Osteocyte (in vitro differentiated cells): Measurements from ENCODE around the gene CPVL. TPM values are rescaled to one million over a fixed set of nuclear protein-coding genes. Genes with fewer than 3 reads are reported as not detected.

ENCODE experiments used
- DNase-seq: peaks from one replicate; pipeline ENCODE4 v3.0.0; 2021; ENCODE audit warnings: mixed read lengths; ENCODE audit not compliant: unreplicated experiment; ENCODE audit errors: extremely low spot score
- H3K27ac Mint-ChIP-seq: one replicate; pipeline ENCODE4 v1.8.0; 2021; ENCODE audit warnings: mild to moderate bottlenecking, mixed read lengths; ENCODE audit not compliant: unreplicated experiment
- H3K27me3 Mint-ChIP-seq: one replicate; pipeline ENCODE4 v1.8.0; 2021; ENCODE audit warnings: mixed read lengths; ENCODE audit not compliant: unreplicated experiment
- H3K36me3 Mint-ChIP-seq: one replicate; pipeline ENCODE4 v1.8.0; 2021; ENCODE audit warnings: mixed read lengths; ENCODE audit not compliant: unreplicated experiment
- H3K4me1 Mint-ChIP-seq: one replicate; pipeline ENCODE4 v1.8.0; 2021; ENCODE audit warnings: mixed read lengths; ENCODE audit not compliant: unreplicated experiment
- H3K4me3 Mint-ChIP-seq: one replicate; pipeline ENCODE4 v1.8.0; 2021; ENCODE audit warnings: mild to moderate bottlenecking, moderate library complexity, mixed read lengths; ENCODE audit not compliant: unreplicated experiment
- H3K9me3 Mint-ChIP-seq: one replicate; pipeline ENCODE4 v1.8.0; 2021; ENCODE audit warnings: mixed read lengths; ENCODE audit not compliant: unreplicated experiment
- CTCF ChIP-seq: fragments of 200-600 bp; sonication (generic); IDR thresholded peaks from 2 replicates; pipeline ENCODE4 v1.5.0; 2021; ENCODE audit warnings: antibody characterized with exemption, mild to moderate bottlenecking, moderate library complexity
- total RNA-seq: library from RNA; stranded (reverse); gene quantifications from 2 replicates; pipeline ENCODE4 v1.2.1, GENCODE V29; 2021

Gene CPVL
- total RNA-seq, 1 donor from 2014 or later = 2.0 TPM

GRCh38 chr7:29149036-29149435, 2.7 kb upstream of the CPVL start:
- H3K4me3 Mint-ChIP-seq = no peak overlapping the region
- no peaks in the 10 kb centered on the region for H3K9me3 Mint-ChIP-seq
- no peak for DNase-seq
- peaks cover 14% of the 10 kb centered on the region for H3K4me1 Mint-ChIP-seq
- H3K27ac Mint-ChIP-seq = no peak overlapping the region
- no peak for TF ChIP-seq CTCF
- H3K36me3 Mint-ChIP-seq = no peaks in the 10 kb centered on the region
- peaks cover 39% of the 10 kb centered on the region for H3K27me3 Mint-ChIP-seq

GRCh38 chr7:29147821-29148220, 1.5 kb upstream of the CPVL start:
- H3K9me3 Mint-ChIP-seq = no peaks in the 10 kb centered on the region
- H3K27me3 Mint-ChIP-seq = peaks cover 51% of the 10 kb centered on the region
- DNase-seq = no peak
- no peaks in the 10 kb centered on the region for H3K36me3 Mint-ChIP-seq
- peaks cover 14% of the 10 kb centered on the region for H3K4me1 Mint-ChIP-seq
- TF ChIP-seq CTCF = no peak
- no peak overlapping the region for H3K27ac Mint-ChIP-seq
- H3K4me3 Mint-ChIP-seq = no peak overlapping the region

GRCh38 chr7:29146888-29147609, 712 bp upstream of the CPVL start:
- no peak for DNase-seq
- peak overlapping the region; percentile 78 for H3K4me3 Mint-ChIP-seq
- H3K9me3 Mint-ChIP-seq = no peaks in the 10 kb centered on the region
- H3K36me3 Mint-ChIP-seq = no peaks in the 10 kb centered on the region
- no peak overlapping the region for H3K27ac Mint-ChIP-seq
- TF ChIP-seq CTCF = no peak
- peaks cover 54% of the 10 kb centered on the region for H3K27me3 Mint-ChIP-seq
- H3K4me1 Mint-ChIP-seq = peaks cover 14% of the 10 kb centered on the region

GRCh38 chr7:29145553-29146056, 732 bp downstream of the CPVL start:
- Mint-ChIP-seq H3K4me1 (peaks cover 14% of the 10 kb centered on the region), H3K27ac (no peak overlapping the region), H3K27me3 (peaks cover 54% of the 10 kb centered on the region), H3K9me3 (no peaks in the 10 kb centered on the region), H3K36me3 (no peaks in the 10 kb centered on the region), H3K4me3 (peak overlapping the region; percentile 78)
- TF ChIP-seq CTCF = no peak
- no peak for DNase-seq

GRCh38 chr7:29143751-29144150, 2.6 kb downstream of the CPVL start:
- Mint-ChIP-seq H3K4me1 (peaks cover 14% of the 10 kb centered on the region), H3K36me3 (no peaks in the 10 kb centered on the region), H3K9me3 (no peaks in the 10 kb centered on the region), H3K27ac (no peak overlapping the region), H3K27me3 (peaks cover 54% of the 10 kb centered on the region), H3K4me3 (no peak overlapping the region)
- TF ChIP-seq CTCF = no peak
- DNase-seq = no peak
